Activated effector memory CD4-positive, alpha-beta T cell treated with anti-CD3 and anti-CD28 coated beads, Interleukin-2, amount 50 U/mL, for 16 hours (primary cell): Measurements from ENCODE around the gene CACNA1C.

Experiments used
- DNase-seq: peaks from one replicate; pipeline ENCODE4 v3.0.0-alpha.2; 2020

The CACNA1C gene

GRCh38 chr12:2641207-2641606, 588.4 kb downstream of the CACNA1C start:
- DNase-seq = no peak

GRCh38 chr12:2641761-2642160, 589.0 kb downstream of the CACNA1C start:
- no peak for DNase-seq

- no peak for DNase-seq
Measured at GRCh38 chr12:2642176-2642892, 589.5 kb downstream of the CACNA1C start.

GRCh38 chr12:2642896-2643425, 590.2 kb downstream of the CACNA1C start:
- no peak for DNase-seq

GRCh38 chr12:2643576-2644135, 590.9 kb downstream of the CACNA1C start:
- no peak for DNase-seq

DNA sequence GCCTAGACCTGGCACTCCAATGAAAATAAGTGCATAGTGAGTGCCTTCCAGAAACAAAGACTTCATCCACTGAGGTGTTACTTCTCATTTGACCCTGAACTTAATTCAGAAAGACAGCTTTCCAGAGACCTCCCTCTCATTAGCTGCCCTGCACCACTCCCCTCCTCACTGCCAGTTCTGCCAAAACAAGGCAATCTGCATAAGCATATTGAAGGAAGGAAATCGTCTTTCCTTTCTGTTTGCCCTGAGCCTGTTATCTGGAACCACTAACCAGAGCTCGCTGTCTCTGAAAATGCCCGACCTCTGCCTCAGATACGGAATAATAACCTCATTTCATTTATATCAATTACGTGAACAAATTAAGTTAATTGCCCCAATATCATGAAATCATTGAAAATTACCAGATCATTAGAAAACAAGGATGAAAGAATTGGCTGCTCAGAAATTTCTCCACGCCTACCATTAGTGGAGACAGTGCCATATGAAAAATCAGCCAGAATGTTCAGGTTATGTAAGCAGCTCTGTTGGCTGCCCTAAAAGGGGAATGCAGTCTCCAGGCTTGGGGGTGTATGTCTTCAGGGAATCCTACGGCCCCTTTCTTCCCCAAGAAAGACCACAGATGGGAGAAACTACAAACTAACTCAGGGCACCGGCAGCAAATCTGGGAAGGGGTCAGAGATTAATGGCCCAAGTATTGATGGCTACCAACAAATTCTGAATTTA, 592.1 kb downstream of the CACNA1C start:
- DNase-seq = no peak

GRCh38 chr12:2645460-2645859, 592.7 kb downstream of the CACNA1C start:
- DNase-seq = no peak

GRCh38 chr12:2646341-2646740, 593.6 kb downstream of the CACNA1C start:
- no peak for DNase-seq

- no peak for DNase-seq
Measured at GRCh38 chr12:2647186-2647585, 594.4 kb downstream of the CACNA1C start.

GRCh38 chr12:2648406-2648805, 595.6 kb downstream of the CACNA1C start:
- DNase-seq = no peak

GRCh38 chr12:2649201-2650030, 596.6 kb downstream of the CACNA1C start:
- no peak for DNase-seq

DNA sequence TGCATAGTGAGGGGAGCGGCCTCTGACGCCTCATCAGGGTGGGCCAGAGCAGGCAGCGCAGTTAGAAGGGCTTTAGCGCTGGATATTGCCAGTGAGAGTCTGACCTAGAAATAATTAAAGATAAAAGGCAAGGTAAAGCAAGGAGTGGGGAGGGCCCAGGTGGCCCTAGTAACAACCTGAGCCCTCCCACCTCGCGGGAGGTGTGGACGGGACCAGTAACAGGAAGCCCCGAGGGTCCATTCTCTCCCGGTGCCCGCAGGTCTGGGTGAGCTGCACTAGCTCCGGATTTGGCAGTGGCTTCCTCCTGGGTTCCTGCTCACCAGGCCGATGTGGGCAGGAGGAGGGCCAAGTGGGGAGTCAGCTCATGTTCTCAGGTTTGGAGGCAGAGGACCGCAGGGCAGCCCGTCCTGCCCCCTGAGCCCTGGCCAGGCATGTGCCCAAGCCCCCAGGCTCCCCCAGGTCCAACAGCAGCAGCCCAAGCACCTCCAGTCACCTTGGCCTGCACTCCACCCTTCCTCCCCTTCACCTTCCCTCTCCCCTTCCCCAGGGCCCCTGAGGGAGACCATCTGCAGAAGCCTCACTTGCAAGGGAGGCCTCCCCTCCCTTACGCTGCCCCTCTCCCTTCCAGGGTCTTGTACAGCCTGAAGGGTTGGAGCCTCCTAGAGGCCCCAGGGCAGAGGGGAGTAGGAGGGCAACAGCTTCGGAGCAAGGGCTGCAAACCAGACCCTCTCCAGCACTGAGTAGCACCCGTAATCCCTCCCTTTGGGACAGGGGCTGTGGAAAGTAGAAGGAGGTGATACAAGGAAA, 597.7 kb downstream of the CACNA1C start:
- DNase-seq = no peak

- no peak for DNase-seq
Measured at GRCh38 chr12:2651068-2651965, 598.5 kb downstream of the CACNA1C start.

GRCh38 chr12:2652011-2652400, 599.2 kb downstream of the CACNA1C start:
- DNase-seq = no peak

DNA sequence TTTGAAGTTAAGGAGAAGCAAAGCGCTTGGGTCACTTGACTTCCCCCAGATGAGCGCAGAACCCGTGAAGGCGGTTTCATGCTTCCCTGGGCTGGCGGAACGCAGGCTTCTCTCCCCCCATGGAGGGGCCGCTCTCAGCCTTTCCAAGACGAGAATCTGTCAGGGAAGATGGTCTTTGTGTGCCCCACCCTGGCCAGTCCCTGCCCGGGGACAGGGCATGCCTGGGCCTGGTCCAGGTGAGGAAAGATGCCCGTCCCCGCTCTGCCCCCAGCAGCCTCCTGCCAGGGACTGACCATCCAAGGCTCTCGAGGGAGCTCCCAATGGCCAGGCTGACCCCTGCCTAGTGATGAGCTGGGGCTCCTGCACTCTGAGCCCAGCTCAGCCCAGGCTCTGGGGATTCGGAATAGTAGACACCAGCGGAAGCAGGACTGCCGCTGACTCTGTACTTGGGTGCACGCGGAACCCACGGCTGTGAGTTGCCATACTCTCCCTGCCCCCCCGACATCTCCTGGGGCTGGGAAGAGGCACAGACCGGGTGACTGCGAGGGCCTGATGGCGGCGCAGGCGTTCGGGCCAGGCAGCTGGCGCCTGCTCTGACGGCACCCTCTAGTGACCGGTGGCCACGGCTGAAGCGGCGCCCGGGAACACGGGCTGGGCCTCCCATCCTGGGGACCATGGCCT, 599.8 kb downstream of the CACNA1C start:
- no peak for DNase-seq

DNA sequence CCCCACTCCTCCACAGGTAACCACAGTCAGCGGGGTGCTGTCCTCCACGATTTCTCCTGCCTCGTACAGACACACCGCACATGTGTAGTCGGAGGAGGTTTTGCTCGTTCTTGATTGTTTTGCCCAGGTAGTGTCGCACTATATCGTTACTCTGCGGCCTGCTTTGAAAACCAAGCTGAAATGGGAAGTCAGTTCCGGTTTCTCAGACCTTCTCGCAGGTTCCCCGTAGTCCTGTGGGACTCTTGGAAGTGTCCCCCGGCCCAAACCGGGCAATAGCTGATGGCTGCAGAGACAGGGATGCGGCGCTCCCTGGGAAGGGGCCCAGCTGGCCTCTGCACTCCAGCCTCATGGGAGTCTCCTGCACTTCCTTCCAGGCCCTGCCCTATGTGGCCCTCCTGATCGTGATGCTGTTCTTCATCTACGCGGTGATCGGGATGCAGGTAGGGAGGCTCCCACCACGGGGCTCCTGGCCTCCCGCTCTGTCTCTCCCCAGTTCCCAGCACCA, 600.7 kb downstream of the CACNA1C start:
- no peak for DNase-seq

DNA sequence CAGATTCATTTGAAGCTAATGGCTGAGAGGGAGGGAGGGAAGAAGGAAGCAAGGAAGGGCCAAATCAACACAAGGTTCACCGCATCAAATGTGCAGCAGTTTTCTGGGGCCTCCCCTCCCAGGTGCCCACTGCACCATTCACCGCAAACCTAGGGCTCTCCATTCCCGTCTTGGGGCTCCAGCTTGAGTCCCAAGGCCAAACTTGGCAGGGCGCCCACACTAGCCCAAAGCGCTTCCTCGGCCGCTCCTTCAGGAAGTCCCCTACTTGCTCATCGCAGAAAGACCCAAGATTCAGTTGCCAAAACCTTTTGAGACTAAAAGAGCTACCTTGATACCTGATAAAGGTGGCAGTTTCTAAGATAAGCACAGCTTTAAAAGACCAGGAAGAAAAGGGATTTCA, 601.5 kb downstream of the CACNA1C start:
- no peak for DNase-seq

- DNase-seq = no peak
Measured at GRCh38 chr12:2654741-2655140, 602.0 kb downstream of the CACNA1C start.

DNA sequence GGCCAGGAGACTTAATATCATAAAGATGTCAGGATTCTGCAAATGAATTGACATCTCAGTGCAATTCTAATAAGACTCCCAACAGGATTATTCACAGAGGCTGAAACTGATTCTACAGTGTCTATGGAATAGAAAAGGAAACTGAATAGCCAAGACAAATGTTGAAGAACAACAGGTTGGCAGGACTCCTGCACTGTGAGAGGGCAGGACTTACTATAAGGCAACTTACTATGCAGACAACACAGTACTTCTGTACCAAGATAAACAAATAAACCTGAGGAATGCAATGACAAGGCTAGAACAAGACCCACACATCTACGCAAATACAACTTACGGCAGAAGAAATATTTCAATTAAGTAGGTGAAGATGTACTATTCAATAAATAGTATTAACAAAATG, 609.7 kb downstream of the CACNA1C start:
- no peak for DNase-seq
